Endothelial cell of umbilical vein (primary cell): ENCODE data around the gene TTC13. TPM values are rescaled to one million over a fixed set of nuclear protein-coding genes. Genes with fewer than 3 reads are reported as not detected.

ENCODE experiments used
- BruUV-seq: library from RNA; stranded (reverse); fragments of 400-500 nt; replicated peaks from 2 replicates; lab custom pipeline; 2021; lab: Mats Ljungman, UMichigan
- CTCF ChIA-PET: fragments of 300-600, 350-600 bp; sonication (Branson Sonifier 250); formaldehyde crosslinking; loops from one replicate; lab custom pipeline; 2021; ENCODE audit warnings: antibody characterized with exemption, inconsistent platforms; lab: Charles Lee
- POLR2A ChIA-PET: fragments of 300-600, 350-600 bp; sonication (Branson Sonifier 250); formaldehyde crosslinking; loops from one replicate; lab custom pipeline; 2021; ENCODE audit warnings: antibody characterized with exemption, inconsistent platforms; lab: Charles Lee
- DNase-seq: peaks from one replicate; pipeline ENCODE4 v3.0.0-alpha.2; 2011; ENCODE audit warnings: low read depth, low spot score
- FAIRE-seq: peaks from 2 replicates; lab custom pipeline; 2011; peaks lifted over from hg19 to GRCh38; lab: Jason Lieb, UNC
- H2AFZ ChIP-seq: 2 replicates; pipeline ENCODE4 v1.6.0; 2012; ENCODE audit warnings: low read depth, low read length, control low read depth, inconsistent platforms
- H3K27ac ChIP-seq: 2 replicates; pipeline ENCODE4 v1.5.1; 2011; ENCODE audit warnings: low read depth, mild to moderate bottlenecking, control low read depth, low read length, moderate library complexity; ENCODE audit not compliant: insufficient read depth
- H3K27me3 ChIP-seq, 2 experiments: 2 replicates each; pipeline versions ENCODE4 v1.6.0 to v1.6.1; 2011; ENCODE audit warnings: low read length in 2 of 2, mixed read lengths in 1 of 2; ENCODE audit not compliant: control insufficient read depth in 2 of 2, insufficient read depth in 2 of 2
- H3K36me3 ChIP-seq, 2 experiments: 2 replicates in 1 of 2; 3 replicates in 1 of 2; pipeline ENCODE4 v1.5.1; 2011; ENCODE audit warnings: low read length in 2 of 2, mild to moderate bottlenecking in 1 of 2, moderate library complexity in 1 of 2; ENCODE audit not compliant: control insufficient read depth in 2 of 2, insufficient read depth in 2 of 2; ENCODE audit errors: extremely low read depth in 1 of 2
- H3K4me1 ChIP-seq: 3 replicates; pipeline ENCODE4 v1.5.1; 2011; ENCODE audit warnings: mild to moderate bottlenecking, low read length; ENCODE audit not compliant: control insufficient read depth, insufficient read depth; ENCODE audit errors: extremely low read depth
- H3K4me2 ChIP-seq: 2 replicates; pipeline ENCODE4 v1.6.1; 2011; ENCODE audit warnings: low read length, control low read depth, mixed read lengths; ENCODE audit not compliant: insufficient read depth
- H3K4me3 ChIP-seq, 3 experiments: fragments of 200-600 bp in 1 of 3; sonication (generic), shearing (Covaris generic) in 1 of 3; replicated peaks in 1 of 3; 2 replicates each; pipeline ENCODE4 v1.5.1; 2011 to 2016; ENCODE audit warnings: control low read depth in 3 of 3, low read length in 3 of 3, mild to moderate bottlenecking in 2 of 3, inconsistent platforms in 1 of 3, low read depth in 1 of 3, moderate library complexity in 1 of 3; ENCODE audit not compliant: insufficient read depth in 1 of 3
- H3K79me2 ChIP-seq: 2 replicates; pipeline ENCODE4 v1.6.0; 2012; ENCODE audit warnings: low read length, inconsistent platforms; ENCODE audit not compliant: control insufficient read depth, insufficient read depth
- H3K9ac ChIP-seq: replicated peaks from 2 replicates; pipeline ENCODE3; 2011; ENCODE audit warnings: low read length, control low read depth; ENCODE audit not compliant: insufficient read depth; ENCODE audit errors: extremely low read depth
- H3K9me1 ChIP-seq: replicated peaks from 3 replicates; pipeline ENCODE4 v1.6.0; 2011; ENCODE audit warnings: mild to moderate bottlenecking, low read length; ENCODE audit not compliant: control insufficient read depth, insufficient read depth; ENCODE audit errors: extremely low read depth
- H3K9me3 ChIP-seq: replicated peaks from 2 replicates; pipeline ENCODE4 v1.5.1; 2012; ENCODE audit warnings: low read length, inconsistent platforms; ENCODE audit not compliant: control insufficient read depth, insufficient read depth
- H4K20me1 ChIP-seq: replicated peaks from 2 replicates; pipeline ENCODE3; 2011; ENCODE audit warnings: mild to moderate bottlenecking, low read length; ENCODE audit not compliant: control insufficient read depth, insufficient read depth; ENCODE audit errors: extremely low read depth
- EZH2 ChIP-seq: IDR thresholded peaks from 2 replicates; pipeline ENCODE4 v1.6.1; 2012; ENCODE audit warnings: borderline replicate concordance, low read depth, mild to moderate bottlenecking, moderate library complexity, low read length, inconsistent platforms; ENCODE audit not compliant: severe bottlenecking
- FOS ChIP-seq: IDR thresholded peaks from 2 replicates; pipeline ENCODE4 v1.6.1; 2011; ENCODE audit warnings: mild to moderate bottlenecking, low read length, moderate library complexity, borderline replicate concordance; ENCODE audit not compliant: insufficient read depth
- GATA2 ChIP-seq: IDR thresholded peaks from 2 replicates; pipeline ENCODE4 v1.7.0; 2011; ENCODE audit warnings: low read depth, mild to moderate bottlenecking, moderate library complexity, mixed read lengths, low read length; ENCODE audit not compliant: insufficient read length, insufficient read depth
- JUN ChIP-seq: IDR thresholded peaks from 2 replicates; pipeline ENCODE4 v1.6.1; 2011; ENCODE audit warnings: borderline replicate concordance, low read depth; ENCODE audit not compliant: insufficient read length, insufficient read depth
- MYC ChIP-seq: IDR thresholded peaks from one replicate; pipeline ENCODE4 v1.6.1; 2011; ENCODE audit warnings: mild to moderate bottlenecking, low read depth, low read length
- POLR2A ChIP-seq: IDR thresholded peaks from 2 replicates; pipeline ENCODE4 v1.6.1; 2012; ENCODE audit warnings: low read depth, mild to moderate bottlenecking, control low read depth, low read length
- POLR2AphosphoS5 ChIP-seq: IDR thresholded peaks from 2 replicates; pipeline ENCODE4 v1.6.1; 2012; ENCODE audit warnings: low read depth, mild to moderate bottlenecking, control low read depth, low read length, moderate library complexity; ENCODE audit not compliant: insufficient read depth
- dilution Hi-C: fragments of 300-500 bp; cut with MboI; formaldehyde crosslinking; loops from one replicate; pipeline ENCODE4 v1.15.0; 2019; ENCODE audit warnings: low sequenced_read_pairs; ENCODE audit not compliant: extremely low pct_ligation_motif_present
- intact Hi-C: fragments of 100-400 bp; cut with micrococcal nuclease; formaldehyde crosslinking; loops from one replicate; pipeline ENCODE4 v1.10.0; 2022
- polyA plus RNA-seq, 4 experiments: library from polyadenylated mRNA; depleted of rRNA in 3 of 4; stranded (reverse) in 3 of 4; unstranded in 1 of 4; fragments of >200 nt; gene quantifications; 2 replicates each; pipeline versions ENCODE4 v1.2.1 to v1.2.3, GENCODE V29; 2011 to 2012; ENCODE audit warnings: missing spikeins in 1 of 4
- total RNA-seq: library from RNA; stranded (reverse); gene quantifications from 2 replicates; pipeline ENCODE4 v1.2.3, GENCODE V29; 2021
- TF ChIP-seq, protein P1 (sequence below), 2 donors: IDR thresholded peaks; 1 replicate in 1 of 2; 2 replicates in 1 of 2; pipeline ENCODE4 v1.5.1; 2011; ENCODE audit warnings: low read length in 2 of 2, mild to moderate bottlenecking in 2 of 2, moderate library complexity in 2 of 2, control low read depth in 1 of 2, inconsistent platforms in 1 of 2, low read depth in 1 of 2; ENCODE audit not compliant: insufficient read depth in 1 of 2; ENCODE audit errors: extremely low read depth in 1 of 2
- TF ChIP-seq, protein P2 (sequence below): IDR thresholded peaks from 2 replicates; pipeline ENCODE4 v1.6.1; 2011; ENCODE audit not compliant: insufficient read depth, insufficient read length

TTC13 gene
- total and polyA plus RNA-seq, 2 donors (not counting 3 experiments of a cell fraction or from before 2014, with no cell fraction given), result 8.8 to 23.9 TPM

GRCh38 chr1:230905733-230906132, 72.9 kb downstream of the TTC13 start:
- peaks cover 6% of the 10 kb centered on the region for H3K4me1 ChIP-seq
- H3K9me1 ChIP-seq, result no peaks in the 10 kb centered on the region
- H3K79me2 ChIP-seq, result no peaks in the 10 kb centered on the region
- H3K9me3 ChIP-seq, result no peaks in the 10 kb centered on the region
- peak overlapping the region; percentile 75 for H3K27ac ChIP-seq
- CTCF ChIA-PET, result interaction anchor here (0.9 to 1.3 kb wide), 4 partner anchors 8 to 305 kb away, joined by 3 to 4 read pairs (median 4); no protein-coding TSS in a partner anchor
- peak; percentile 73 for FAIRE-seq
- peaks cover 0 to 10% of the 10 kb centered on the region in 2 experiments for H3K36me3 ChIP-seq
- no peaks in the 10 kb centered on the region for H3K27me3 ChIP-seq
- no peak overlapping the region for H3K4me3 ChIP-seq
- TF ChIP-seq GATA2, result no peak
- TF ChIP-seq FOS, result peak; percentile 53
- TF ChIP-seq POLR2AphosphoS5, result no peak
- TF ChIP-seq, protein P1, sequence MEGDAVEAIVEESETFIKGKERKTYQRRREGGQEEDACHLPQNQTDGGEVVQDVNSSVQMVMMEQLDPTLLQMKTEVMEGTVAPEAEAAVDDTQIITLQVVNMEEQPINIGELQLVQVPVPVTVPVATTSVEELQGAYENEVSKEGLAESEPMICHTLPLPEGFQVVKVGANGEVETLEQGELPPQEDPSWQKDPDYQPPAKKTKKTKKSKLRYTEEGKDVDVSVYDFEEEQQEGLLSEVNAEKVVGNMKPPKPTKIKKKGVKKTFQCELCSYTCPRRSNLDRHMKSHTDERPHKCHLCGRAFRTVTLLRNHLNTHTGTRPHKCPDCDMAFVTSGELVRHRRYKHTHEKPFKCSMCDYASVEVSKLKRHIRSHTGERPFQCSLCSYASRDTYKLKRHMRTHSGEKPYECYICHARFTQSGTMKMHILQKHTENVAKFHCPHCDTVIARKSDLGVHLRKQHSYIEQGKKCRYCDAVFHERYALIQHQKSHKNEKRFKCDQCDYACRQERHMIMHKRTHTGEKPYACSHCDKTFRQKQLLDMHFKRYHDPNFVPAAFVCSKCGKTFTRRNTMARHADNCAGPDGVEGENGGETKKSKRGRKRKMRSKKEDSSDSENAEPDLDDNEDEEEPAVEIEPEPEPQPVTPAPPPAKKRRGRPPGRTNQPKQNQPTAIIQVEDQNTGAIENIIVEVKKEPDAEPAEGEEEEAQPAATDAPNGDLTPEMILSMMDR (IDR thresholded peaks at IDR 0.05; ENCODE audit: extremely low read depth in 1 of 2, insufficient read depth in 1 of 2, low read depth in 1 of 2, low read length in 2 of 2), result no peak
- no peak for TF ChIP-seq EZH2
- TF ChIP-seq, protein P2, sequence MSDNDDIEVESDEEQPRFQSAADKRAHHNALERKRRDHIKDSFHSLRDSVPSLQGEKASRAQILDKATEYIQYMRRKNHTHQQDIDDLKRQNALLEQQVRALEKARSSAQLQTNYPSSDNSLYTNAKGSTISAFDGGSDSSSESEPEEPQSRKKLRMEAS, result no peak
- no peak for TF ChIP-seq MYC
- no peak for TF ChIP-seq POLR2A
- TF ChIP-seq JUN, result peak; percentile 60
- POLR2A ChIA-PET, result no interaction called here
- H2AFZ ChIP-seq, result peak overlapping the region; percentile 43
- DNase-seq, result peak; percentile 64
- H3K4me2 ChIP-seq, result peak overlapping the region; percentile 38
- H4K20me1 ChIP-seq, result no peaks in the 10 kb centered on the region
- intact Hi-C loops (no loop called here), dilution Hi-C loops (no loop called here)
- no TSS peak for BruUV-seq
- no peak overlapping the region for H3K9ac ChIP-seq
